ENCODE data around the gene TP63. TPM values are rescaled to one million over a fixed set of nuclear protein-coding genes. Genes with fewer than 3 reads are reported as not detected.

The TP63 gene
- total RNA-seq, 2 donors from 2014 or later = not detected

GRCh38 chr3:189780546-189781270, 149.5 kb downstream of the TP63 start:
- H3K4me3 ChIP-seq = no peak overlapping the region
- no peaks in the 10 kb centered on the region for H3K36me3 ChIP-seq (replicated peaks in 1 of 2; ENCODE audit: insufficient read depth in 1 of 2, low read depth in 2 of 2)
- no peak overlapping the region for H3K27ac ChIP-seq
- no peak for TF ChIP-seq POLR2A (IDR thresholded peaks at IDR 0.05)
- TF ChIP-seq CTCF (IDR thresholded peaks at IDR 0.05) = no peak
- intact Hi-C loops (cut with DNase I) = no loop called here
- no peak for ATAC-seq
- no peaks in the 10 kb centered on the region for H3K4me1 ChIP-seq
- H3K9me3 ChIP-seq = no peaks in the 10 kb centered on the region
- 75 to 85% methylated on average over 6 of the region's 6 CpGs for WGBS, 2 donors
- DNase-seq = no peak
- H3K27me3 ChIP-seq = no peaks in the 10 kb centered on the region

GRCh38 chr3:189781415-189781814, 150.2 kb downstream of the TP63 start:
- Histone ChIP-seq H3K36me3 (replicated peaks in 1 of 2; ENCODE audit: insufficient read depth in 1 of 2, low read depth in 2 of 2) (no peaks in the 10 kb centered on the region), H3K9me3 (no peaks in the 10 kb centered on the region), H3K27ac (no peak overlapping the region), H3K4me1 (no peaks in the 10 kb centered on the region), H3K27me3 (no peaks in the 10 kb centered on the region), H3K4me3 (no peak overlapping the region)
- DNase-seq (no peak), ATAC-seq (no peak)
- intact Hi-C loops (cut with DNase I) = no loop called here
- WGBS, 2 donors = 76 to 80% methylated on average over 6 of the region's 6 CpGs
- TF ChIP-seq POLR2A (IDR thresholded peaks at IDR 0.05) = no peak
- TF ChIP-seq CTCF (IDR thresholded peaks at IDR 0.05) = no peak

- DNase-seq = no peak
- Histone ChIP-seq H3K9me3 (no peaks in the 10 kb centered on the region), H3K4me1 (peaks cover 10% of the 10 kb centered on the region), H3K27me3 (no peaks in the 10 kb centered on the region), H3K36me3 (replicated peaks in 1 of 2; ENCODE audit: insufficient read depth in 1 of 2, low read depth in 2 of 2) (no peaks in the 10 kb centered on the region), H3K4me3 (no peak overlapping the region), H3K27ac (no peak overlapping the region)
- ATAC-seq = no peak
- TF ChIP-seq CTCF (IDR thresholded peaks at IDR 0.05) (no peak), POLR2A (IDR thresholded peaks at IDR 0.05) (no peak)
- WGBS, 2 donors = 85 to 95% methylated on average over 8 of the region's 8 CpGs
- intact Hi-C loops (cut with DNase I) = no loop called here
These were observed 155.4 kb downstream of the TP63 start for GRCh38 chr3:189786479-189787064.

- ATAC-seq (no peak), DNase-seq (no peak)
- peaks cover 10% of the 10 kb centered on the region for H3K4me1 ChIP-seq
- no peaks in the 10 kb centered on the region for H3K36me3 ChIP-seq (replicated peaks in 1 of 2; ENCODE audit: insufficient read depth in 1 of 2, low read depth in 2 of 2)
- H3K4me3 ChIP-seq = no peak overlapping the region
- no peak for TF ChIP-seq CTCF (IDR thresholded peaks at IDR 0.05)
- no peak for TF ChIP-seq POLR2A (IDR thresholded peaks at IDR 0.05)
- 77 to 78% methylated on average over 3 of the region's 3 CpGs for WGBS, 2 donors
- H3K9me3 ChIP-seq = no peaks in the 10 kb centered on the region
- H3K27me3 ChIP-seq = no peaks in the 10 kb centered on the region
- intact Hi-C loops (cut with DNase I) = no loop called here
- no peak overlapping the region for H3K27ac ChIP-seq
These were observed 156.0 kb downstream of the TP63 start for GRCh38 chr3:189787191-189787590.

GRCh38 chr3:189787632-189788031, 156.4 kb downstream of the TP63 start:
- H3K36me3 ChIP-seq (replicated peaks in 1 of 2; ENCODE audit: insufficient read depth in 1 of 2, low read depth in 2 of 2) = no peaks in the 10 kb centered on the region
- intact Hi-C loops (cut with DNase I) = no loop called here

More at GRCh38 chr3:189787632-189788031, 156.4 kb downstream of the TP63 start:
- Histone ChIP-seq H3K9me3 (no peaks in the 10 kb centered on the region), H3K27ac (no peak overlapping the region), H3K27me3 (no peaks in the 10 kb centered on the region), H3K4me1 (peaks cover 10% of the 10 kb centered on the region), H3K4me3 (no peak overlapping the region)
- ATAC-seq (no peak), DNase-seq (no peak)
- 42 to 48% methylated on average over 3 of the region's 3 CpGs for WGBS, 2 donors
- TF ChIP-seq CTCF (IDR thresholded peaks at IDR 0.05) = no peak
- TF ChIP-seq POLR2A (IDR thresholded peaks at IDR 0.05) = no peak

Measured in body of pancreas (tissue), 4 donors.